ENCODE results near the gene ACSS1.

ACSS1 gene

GRCh38 chr20:25046181-25046641 lies 11.7 kb downstream of the ACSS1 start:
- DNase-seq = no peak

GRCh38 chr20:25045343-25045712 lies 12.6 kb downstream of the ACSS1 start:
- DNase-seq = no peak

- DNase-seq = no peak
Measured at GRCh38 chr20:25044660-25045342, 13.1 kb downstream of the ACSS1 start.

GRCh38 chr20:25044261-25044560 lies 13.7 kb downstream of the ACSS1 start:
- DNase-seq = no peak

- no peak for DNase-seq
Measured at GRCh38 chr20:25043499-25044260, 14.3 kb downstream of the ACSS1 start.

- no peak for DNase-seq
Measured at GRCh38 chr20:25042531-25043498, 15.1 kb downstream of the ACSS1 start.

- DNase-seq = no peak
Measured at GRCh38 chr20:25041813-25042530, 16.0 kb downstream of the ACSS1 start.

- no peak for DNase-seq
Measured at GRCh38 chr20:25040438-25040831, 17.5 kb downstream of the ACSS1 start.

GRCh38 chr20:25039697-25040437 lies 18.1 kb downstream of the ACSS1 start:
- peak; percentile 34 for DNase-seq

GRCh38 chr20:25038591-25039015 lies 19.3 kb downstream of the ACSS1 start:
- DNase-seq = no peak

GRCh38 chr20:25038103-25038410 lies 19.9 kb downstream of the ACSS1 start:
- DNase-seq = no peak

- no peak for DNase-seq
Measured at GRCh38 chr20:25037288-25038102, 20.4 kb downstream of the ACSS1 start.

- DNase-seq = no peak
Measured at GRCh38 chr20:25036331-25036936, 21.5 kb downstream of the ACSS1 start.

GRCh38 chr20:25035921-25036320 lies 22.0 kb downstream of the ACSS1 start:
- DNase-seq = no peak

- no peak for DNase-seq
Measured at GRCh38 chr20:25033924-25034300, 24.0 kb downstream of the ACSS1 start.

- peak; percentile 64 for DNase-seq
Measured at GRCh38 chr20:25033265-25033923, 24.5 kb downstream of the ACSS1 start.

- no peak for DNase-seq
Measured at GRCh38 chr20:25032478-25033264, 25.3 kb downstream of the ACSS1 start.

GRCh38 chr20:25032065-25032477 lies 25.9 kb downstream of the ACSS1 start:
- DNase-seq = no peak

GRCh38 chr20:25031241-25031640 lies 26.7 kb downstream of the ACSS1 start:
- no peak for DNase-seq

Data from NCI-H1105 treated with DMSO at 0.1 percent for 48 hours (cell line).